Glutamatergic neuron (in vitro differentiated cells): ENCODE results near the gene PHF10. TPM values are rescaled to one million over a fixed set of nuclear protein-coding genes. Genes with fewer than 3 reads are reported as not detected.

Source experiments
- DNase-seq: peaks from one replicate; pipeline ENCODE4 v3.0.0; 2022
- H3K27ac Mint-ChIP-seq: one replicate; pipeline ENCODE4 v1.8.0; 2020; ENCODE audit warnings: mild to moderate bottlenecking, mixed read lengths, inconsistent platforms; ENCODE audit not compliant: unreplicated experiment
- H3K27me3 Mint-ChIP-seq: one replicate; pipeline ENCODE4 v1.8.0; 2020; ENCODE audit warnings: mild to moderate bottlenecking, moderate library complexity, mixed read lengths, inconsistent platforms; ENCODE audit not compliant: unreplicated experiment
- H3K36me3 Mint-ChIP-seq: one replicate; pipeline ENCODE4 v1.8.0; 2020; ENCODE audit warnings: mild to moderate bottlenecking, mixed read lengths, inconsistent platforms; ENCODE audit not compliant: unreplicated experiment
- H3K4me1 Mint-ChIP-seq: one replicate; pipeline ENCODE4 v1.8.0; 2020; ENCODE audit warnings: mild to moderate bottlenecking, low read depth, mixed read lengths, inconsistent platforms; ENCODE audit not compliant: unreplicated experiment
- H3K4me3 Mint-ChIP-seq: one replicate; pipeline ENCODE4 v1.8.0; 2020; ENCODE audit warnings: mild to moderate bottlenecking, mixed read lengths, inconsistent platforms; ENCODE audit not compliant: unreplicated experiment
- H3K9me3 Mint-ChIP-seq: one replicate; pipeline ENCODE4 v1.8.0; 2020; ENCODE audit warnings: mild to moderate bottlenecking, moderate library complexity, mixed read lengths, inconsistent platforms; ENCODE audit not compliant: unreplicated experiment
- total RNA-seq: library from RNA; stranded (reverse); fragmentation: NEBNext Ultra II Directional; extraction: Animal tissue kit (Norgen Biotek cat#: 25700); gene quantifications from one replicate; pipeline ENCODE4 v1.2.1, GENCODE V29; 2021; ENCODE audit not compliant: unreplicated experiment
- TF ChIP-seq, protein P1 (sequence below): fragments of 200-600 bp; sonication (generic); IDR thresholded peaks from one replicate; pipeline ENCODE4 v1.5.0; 2021; ENCODE audit not compliant: partially characterized antibody, unreplicated experiment

PHF10 gene
- total RNA-seq, 1 donor from 2014 or later, result 21.2 TPM

DNA sequence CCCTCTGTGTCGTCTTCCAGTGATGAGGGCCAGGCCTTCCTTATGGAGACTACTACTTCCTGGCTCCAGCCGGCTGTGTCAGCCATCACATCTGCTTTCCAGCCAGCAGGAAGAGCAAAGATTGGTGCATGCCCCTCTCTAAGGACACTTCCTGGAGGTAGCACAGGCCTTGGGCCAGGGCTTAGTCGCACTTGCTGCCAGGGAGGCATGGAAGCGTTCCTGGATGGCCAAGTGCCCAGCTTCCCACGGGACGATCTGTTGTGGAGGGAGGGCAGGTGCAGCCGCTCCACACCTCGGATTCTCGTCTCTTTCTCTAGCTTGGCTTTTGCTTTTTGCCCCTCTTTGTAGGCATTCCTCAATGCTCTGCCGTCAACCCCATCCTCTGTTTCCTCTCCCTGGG is 39.0 kb upstream of the PHF10 start:
- Mint-ChIP-seq H3K4me1 (no peaks in the 10 kb centered on the region), H3K27me3 (no peaks in the 10 kb centered on the region), H3K36me3 (no peaks in the 10 kb centered on the region), H3K4me3 (no peak overlapping the region), H3K27ac (no peak overlapping the region), H3K9me3 (no peaks in the 10 kb centered on the region)
- TF ChIP-seq, protein P1, sequence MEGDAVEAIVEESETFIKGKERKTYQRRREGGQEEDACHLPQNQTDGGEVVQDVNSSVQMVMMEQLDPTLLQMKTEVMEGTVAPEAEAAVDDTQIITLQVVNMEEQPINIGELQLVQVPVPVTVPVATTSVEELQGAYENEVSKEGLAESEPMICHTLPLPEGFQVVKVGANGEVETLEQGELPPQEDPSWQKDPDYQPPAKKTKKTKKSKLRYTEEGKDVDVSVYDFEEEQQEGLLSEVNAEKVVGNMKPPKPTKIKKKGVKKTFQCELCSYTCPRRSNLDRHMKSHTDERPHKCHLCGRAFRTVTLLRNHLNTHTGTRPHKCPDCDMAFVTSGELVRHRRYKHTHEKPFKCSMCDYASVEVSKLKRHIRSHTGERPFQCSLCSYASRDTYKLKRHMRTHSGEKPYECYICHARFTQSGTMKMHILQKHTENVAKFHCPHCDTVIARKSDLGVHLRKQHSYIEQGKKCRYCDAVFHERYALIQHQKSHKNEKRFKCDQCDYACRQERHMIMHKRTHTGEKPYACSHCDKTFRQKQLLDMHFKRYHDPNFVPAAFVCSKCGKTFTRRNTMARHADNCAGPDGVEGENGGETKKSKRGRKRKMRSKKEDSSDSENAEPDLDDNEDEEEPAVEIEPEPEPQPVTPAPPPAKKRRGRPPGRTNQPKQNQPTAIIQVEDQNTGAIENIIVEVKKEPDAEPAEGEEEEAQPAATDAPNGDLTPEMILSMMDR, result no peak
- no peak for DNase-seq

DNA sequence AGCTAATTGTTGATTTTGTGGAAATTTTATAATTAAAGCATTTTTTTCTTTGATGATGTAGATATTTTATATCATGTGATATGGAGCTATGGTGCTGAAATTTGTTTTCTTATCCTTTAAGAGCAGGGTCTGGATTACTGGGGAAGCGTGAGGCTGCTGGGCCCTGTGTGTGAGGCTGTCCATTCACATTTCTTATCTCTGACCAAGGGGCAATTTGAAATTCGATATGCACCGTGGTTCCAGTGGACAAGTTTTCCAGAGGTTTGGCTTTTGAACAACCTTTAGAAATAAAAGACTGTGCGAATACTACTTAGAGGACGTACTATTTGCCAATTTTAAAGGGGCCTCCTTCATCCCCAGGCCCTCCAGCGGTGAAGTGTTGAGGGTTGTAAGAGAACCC is 30.9 kb upstream of the PHF10 start:
- TF ChIP-seq, protein P1, result no peak
- DNase-seq, result no peak
- H3K4me3 Mint-ChIP-seq, result no peak overlapping the region
- peaks cover 2% of the 10 kb centered on the region for H3K27me3 Mint-ChIP-seq
- no peak overlapping the region for H3K27ac Mint-ChIP-seq
- no peaks in the 10 kb centered on the region for H3K36me3 Mint-ChIP-seq
- no peaks in the 10 kb centered on the region for H3K4me1 Mint-ChIP-seq
- H3K9me3 Mint-ChIP-seq, result peaks cover 2% of the 10 kb centered on the region

DNA sequence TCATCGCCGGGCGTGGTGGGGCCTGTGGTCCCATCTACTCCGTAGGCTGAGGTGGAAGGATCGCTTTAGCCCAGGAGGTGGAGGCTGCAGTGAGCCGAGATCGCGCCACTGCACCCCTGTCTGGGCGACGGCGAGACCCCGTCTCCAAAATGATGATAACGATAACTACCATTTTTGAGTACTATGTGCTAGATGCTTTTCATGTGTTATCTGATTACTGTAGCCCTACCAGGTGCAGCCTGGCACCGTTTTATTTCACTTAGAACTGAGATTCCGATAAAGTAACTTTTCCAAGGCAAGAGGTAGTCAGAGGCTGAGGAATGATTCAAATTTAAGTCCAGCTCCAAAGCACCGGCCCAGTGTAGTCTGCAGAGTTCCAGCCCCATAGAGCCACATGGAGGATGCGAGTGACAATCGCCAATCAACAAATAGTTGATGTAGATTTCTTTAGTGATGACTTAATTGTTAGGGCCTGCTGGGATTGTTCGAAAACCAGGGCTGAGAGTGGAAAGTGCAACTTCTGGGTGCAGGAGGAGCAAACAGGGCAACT is 27.8 kb upstream of the PHF10 start:
- H3K36me3 Mint-ChIP-seq, result peaks cover 3% of the 10 kb centered on the region
- TF ChIP-seq, protein P1, result no peak
- H3K27ac Mint-ChIP-seq, result peak overlapping the region; percentile 69
- DNase-seq, result no peak
- H3K9me3 Mint-ChIP-seq, result peaks cover 2% of the 10 kb centered on the region
- peaks cover 2% of the 10 kb centered on the region for H3K27me3 Mint-ChIP-seq
- no peaks in the 10 kb centered on the region for H3K4me1 Mint-ChIP-seq
- H3K4me3 Mint-ChIP-seq, result peak overlapping the region; percentile 86

DNA sequence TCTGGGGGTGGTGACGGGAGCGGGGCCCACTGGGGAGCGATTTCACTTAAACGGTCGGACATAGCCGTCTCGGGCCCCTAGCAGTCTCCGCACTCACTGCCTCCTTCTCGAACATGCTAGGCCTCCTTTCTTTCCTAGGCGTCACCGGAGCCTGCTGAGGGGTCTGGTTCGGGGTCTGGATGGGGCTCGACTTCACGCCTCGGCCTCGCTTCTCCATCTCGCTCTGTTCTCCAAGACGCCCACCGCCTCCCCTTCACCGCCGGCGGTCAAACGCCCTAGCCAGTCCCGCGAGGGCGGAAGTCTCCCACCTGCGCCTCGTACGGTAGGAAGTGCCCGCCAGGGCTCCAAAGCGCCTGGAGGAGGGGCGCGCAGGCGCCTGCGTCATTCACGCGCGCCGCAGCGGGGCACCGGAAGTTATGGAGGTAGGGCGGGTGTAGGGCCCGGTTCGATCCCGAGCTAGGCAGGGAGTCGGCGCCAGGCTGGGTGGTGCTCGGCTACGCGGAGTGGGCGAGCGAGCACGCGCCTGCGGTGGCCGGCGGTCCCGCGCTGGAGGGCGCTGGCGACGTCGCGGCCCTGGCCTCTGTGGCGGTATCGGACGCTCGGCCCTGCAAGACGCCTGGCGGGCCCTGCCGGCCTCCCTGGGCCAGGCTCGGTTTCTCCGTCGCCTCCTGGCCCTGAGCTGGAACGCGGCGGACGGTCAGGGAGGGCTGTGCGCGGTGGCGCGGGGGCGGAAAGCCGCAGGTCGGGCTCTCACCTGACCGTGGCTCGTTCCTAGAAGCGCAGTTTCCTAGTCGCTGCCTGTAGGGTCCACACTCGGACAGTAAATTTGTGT is 27.2 kb upstream of the PHF10 start, which contains the start of the genes DYNLT2 and ERMARD:
Gene DYNLT2 (minus strand): TSS at position 331 of the 832 bp plus-strand sequence. CDS start 114 bp downstream, at position 217.
Gene ERMARD (plus strand): TSS at position 381 of the 832 bp plus-strand sequence. CDS start 36 bp downstream, at position 417.
- Mint-ChIP-seq H3K36me3 (peaks cover 5% of the 10 kb centered on the region), H3K4me1 (no peaks in the 10 kb centered on the region), H3K27ac (peak within 1 kb of the TSS; percentile 100), H3K9me3 (peaks cover 2% of the 10 kb centered on the region), H3K4me3 (peak within 1 kb of the TSS; percentile 100), H3K27me3 (peaks cover 2% of the 10 kb centered on the region)
- TF ChIP-seq, protein P1, result no peak
- peak; percentile 97 for DNase-seq

DNA sequence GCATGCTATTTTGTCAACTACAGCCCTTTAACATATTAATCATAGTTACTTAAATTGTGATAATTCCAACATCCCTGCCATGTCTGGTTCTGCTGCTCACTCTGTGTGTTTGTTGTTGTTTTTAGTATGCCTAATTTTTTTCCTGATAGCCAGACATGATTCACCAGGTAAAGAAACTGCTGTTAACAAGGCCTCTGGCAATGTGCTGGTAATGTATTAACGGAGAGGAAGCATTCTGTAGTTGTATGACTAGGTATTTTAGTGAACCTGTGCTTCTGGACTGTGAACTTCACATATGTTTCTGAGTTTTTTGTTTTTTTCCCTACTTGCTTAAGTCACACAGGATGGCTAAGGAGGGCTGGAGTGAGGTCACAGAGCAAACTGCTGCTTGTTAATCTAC is 22.3 kb upstream of the PHF10 start:
- no peak for DNase-seq
- peaks cover 5% of the 10 kb centered on the region for H3K36me3 Mint-ChIP-seq
- H3K9me3 Mint-ChIP-seq, result peaks cover 2% of the 10 kb centered on the region
- H3K4me1 Mint-ChIP-seq, result no peaks in the 10 kb centered on the region
- no peak overlapping the region for H3K27ac Mint-ChIP-seq
- H3K27me3 Mint-ChIP-seq, result peaks cover 2% of the 10 kb centered on the region
- TF ChIP-seq, protein P1, result no peak
- H3K4me3 Mint-ChIP-seq, result no peak overlapping the region
